NCI-H510A (cell line): ENCODE data around the gene TTLL5.

ENCODE experiments used
- DNase-seq: peaks from one replicate; lab custom pipeline; 2025; lab: John Stamatoyannopoulos, UW

The TTLL5 gene

DNA sequence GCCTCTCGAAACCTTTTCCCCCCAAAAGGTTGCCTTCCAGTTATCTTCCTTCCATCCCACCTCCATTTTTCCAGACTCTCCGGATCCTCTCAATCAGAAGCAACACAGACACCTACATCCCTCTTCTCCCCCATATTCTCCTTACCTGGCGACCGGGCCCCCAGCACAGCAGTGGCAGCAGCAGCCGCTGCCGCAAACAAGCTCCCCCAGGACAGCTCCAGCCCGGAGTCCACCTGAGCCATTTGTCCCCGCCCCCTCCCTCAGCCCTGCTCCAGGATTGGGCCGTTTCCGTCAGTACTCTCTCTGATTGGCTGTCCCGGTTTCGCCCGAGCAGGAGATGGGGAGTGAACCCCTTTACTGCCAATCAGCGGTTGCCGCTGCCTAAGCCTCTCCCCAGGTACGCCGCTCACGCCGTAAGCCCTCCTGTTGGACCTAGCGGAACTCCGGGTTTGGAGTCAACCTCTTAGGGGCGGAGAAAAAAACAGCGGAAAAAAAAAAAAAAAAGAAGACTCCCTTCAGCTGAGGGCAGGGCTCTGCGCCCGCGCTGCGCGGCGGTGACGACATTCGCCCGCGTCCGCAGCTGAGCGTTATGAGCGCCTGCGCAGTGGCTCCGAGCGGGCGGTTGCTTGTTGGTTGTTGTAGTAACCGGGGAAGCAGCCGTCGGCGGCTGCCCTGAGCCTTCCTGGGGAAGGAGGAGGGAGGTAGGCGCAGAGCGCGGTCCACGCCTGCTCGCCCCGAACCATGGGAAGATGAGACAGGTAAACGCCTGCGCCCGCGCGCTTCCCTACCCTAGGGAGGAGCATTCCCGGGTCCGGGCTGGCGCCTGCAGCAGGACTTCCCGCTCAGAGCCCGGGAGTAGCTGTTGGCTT lies at the start of gene TTLL5, which contains the start of gene ERG28:
TTLL5 (plus strand) TSS at position 617 of the 869 bp plus-strand sequence. CDS start 1,904 bp downstream, outside the sequence.
ERG28 (minus strand) TSS at position 247 of the 869 bp plus-strand sequence. CDS start 3,374 bp downstream, outside the sequence.
- peak; percentile 97 for DNase-seq

- DNase-seq, result no peak
Measured at GRCh38 chr14:75612157-75612556, 48.9 kb upstream of the TTLL5 start.

GRCh38 chr14:75614179-75614578 lies 46.9 kb upstream of the TTLL5 start:
- DNase-seq, result no peak

GRCh38 chr14:75615200-75615599 lies 45.8 kb upstream of the TTLL5 start:
- no peak for DNase-seq

DNA sequence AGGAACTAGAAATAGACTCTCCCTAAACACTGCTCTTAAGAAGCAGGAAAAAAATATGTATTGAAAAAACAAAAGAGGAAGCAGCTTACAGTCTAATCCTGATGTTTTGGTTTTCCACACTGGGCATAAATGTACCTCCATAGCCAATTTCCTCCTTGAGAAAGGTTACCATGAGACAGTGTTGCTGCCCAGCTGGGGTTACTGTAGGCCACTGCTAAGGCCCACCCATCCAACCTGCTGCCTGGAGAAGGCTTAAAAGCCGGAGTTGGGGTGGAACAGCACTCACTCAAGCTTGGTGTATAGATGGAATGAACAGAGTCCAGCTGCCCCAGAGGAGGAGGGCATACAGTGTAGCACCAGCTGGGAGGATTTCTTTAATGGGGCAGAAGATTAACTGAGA lies 41.5 kb upstream of the TTLL5 start:
- DNase-seq, result no peak

GRCh38 chr14:75625034-75625433 lies 36.0 kb upstream of the TTLL5 start:
- DNase-seq, result no peak

GRCh38 chr14:75626396-75626795 lies 34.6 kb upstream of the TTLL5 start:
- no peak for DNase-seq

- DNase-seq, result no peak
Measured at GRCh38 chr14:75626863-75627262, 34.2 kb upstream of the TTLL5 start.

DNA sequence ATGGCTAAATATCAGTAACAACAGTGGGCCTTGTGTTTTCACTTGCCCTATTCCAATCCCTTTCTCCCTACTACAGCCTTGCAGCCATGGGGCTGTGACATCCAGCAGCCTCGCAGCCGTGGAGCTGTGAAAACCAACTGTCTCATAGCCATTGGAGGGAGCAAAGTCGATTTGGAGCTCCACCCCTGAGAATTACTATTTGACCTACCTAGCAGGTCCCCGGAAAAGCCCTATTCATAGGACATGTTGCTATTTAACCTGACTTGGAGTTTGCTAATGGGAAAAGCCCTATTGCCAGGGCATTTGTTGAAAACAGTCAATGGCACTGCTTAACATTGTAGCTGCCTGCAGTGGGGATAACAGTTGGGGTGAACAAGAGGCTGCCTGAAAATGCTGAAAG lies 33.6 kb upstream of the TTLL5 start:
- DNase-seq, result no peak

GRCh38 chr14:75628816-75629215 lies 32.2 kb upstream of the TTLL5 start:
- DNase-seq, result no peak

GRCh38 chr14:75630695-75631452 lies 30.2 kb upstream of the TTLL5 start:
- DNase-seq, result no peak

- no peak for DNase-seq
Measured at GRCh38 chr14:75631453-75631831, 29.6 kb upstream of the TTLL5 start.

GRCh38 chr14:75634848-75635247 lies 26.2 kb upstream of the TTLL5 start:
- no peak for DNase-seq

GRCh38 chr14:75636100-75636692 lies 24.9 kb upstream of the TTLL5 start:
- no peak for DNase-seq

GRCh38 chr14:75640876-75641275 lies 20.2 kb upstream of the TTLL5 start:
- DNase-seq, result no peak

DNA sequence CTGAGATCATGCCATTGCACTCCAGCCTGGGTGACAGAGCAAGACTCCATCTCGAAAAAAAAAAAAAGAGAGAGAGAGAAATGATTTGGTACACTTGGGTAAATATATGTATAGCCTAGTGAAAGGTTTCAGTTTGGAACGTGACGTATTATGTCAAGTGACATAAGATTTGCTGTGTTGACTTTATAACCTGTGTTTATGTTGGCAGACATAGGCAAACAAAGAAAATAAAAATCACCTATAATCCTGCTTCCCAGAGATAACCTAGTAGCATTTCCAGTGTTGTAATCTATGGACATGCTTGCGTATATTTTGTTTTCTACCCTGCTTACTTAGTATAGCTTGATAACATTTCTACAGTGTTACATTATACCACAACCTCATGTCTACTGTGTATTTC lies 17.1 kb upstream of the TTLL5 start:
- DNase-seq, result no peak

DNA sequence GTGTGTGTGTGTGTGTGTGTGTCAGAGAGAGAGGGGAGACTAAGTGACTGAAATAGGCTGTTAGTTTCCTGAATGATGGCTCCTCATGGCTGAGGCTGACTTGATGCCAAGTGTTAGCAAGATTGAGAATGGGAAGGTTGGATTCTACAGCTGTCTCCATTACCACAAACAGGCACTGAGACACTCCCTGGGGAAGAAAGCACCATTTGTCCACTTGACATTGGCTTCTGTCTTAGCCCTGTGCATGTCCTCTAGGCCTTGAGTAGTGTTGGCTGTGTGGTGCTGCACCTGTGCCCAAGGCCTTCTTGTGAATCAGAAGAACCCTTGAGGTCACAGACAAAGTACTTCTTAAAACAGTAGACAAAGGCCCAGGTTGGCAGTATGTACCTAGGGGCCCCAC lies 16.0 kb upstream of the TTLL5 start:
- DNase-seq, result no peak

DNA sequence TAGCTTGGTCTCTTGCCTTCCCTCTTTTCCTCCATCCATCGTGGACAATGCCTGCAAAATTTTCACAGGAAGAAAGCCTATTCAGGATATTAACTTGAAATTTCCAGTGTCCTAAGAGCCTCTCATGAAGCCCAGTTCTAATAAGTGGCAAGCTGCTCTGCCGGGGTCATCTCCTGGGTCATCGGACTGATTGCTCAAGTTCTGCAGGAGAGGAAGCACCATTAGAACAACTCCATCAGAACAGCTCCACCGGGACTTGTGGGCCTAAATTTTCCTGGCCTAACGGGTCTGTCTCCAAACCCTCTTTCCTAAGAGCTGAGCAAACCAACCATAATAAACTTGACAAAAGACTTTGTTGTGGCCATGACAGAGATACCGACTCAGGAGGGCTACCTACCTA lies 14.3 kb upstream of the TTLL5 start:
- no peak for DNase-seq

- DNase-seq, result no peak
Measured at GRCh38 chr14:75647640-75648039, 13.4 kb upstream of the TTLL5 start.

- DNase-seq, result no peak
Measured at GRCh38 chr14:75648066-75648838, 12.8 kb upstream of the TTLL5 start.

- DNase-seq, result no peak
Measured at GRCh38 chr14:75649337-75649736, 11.7 kb upstream of the TTLL5 start.

DNA sequence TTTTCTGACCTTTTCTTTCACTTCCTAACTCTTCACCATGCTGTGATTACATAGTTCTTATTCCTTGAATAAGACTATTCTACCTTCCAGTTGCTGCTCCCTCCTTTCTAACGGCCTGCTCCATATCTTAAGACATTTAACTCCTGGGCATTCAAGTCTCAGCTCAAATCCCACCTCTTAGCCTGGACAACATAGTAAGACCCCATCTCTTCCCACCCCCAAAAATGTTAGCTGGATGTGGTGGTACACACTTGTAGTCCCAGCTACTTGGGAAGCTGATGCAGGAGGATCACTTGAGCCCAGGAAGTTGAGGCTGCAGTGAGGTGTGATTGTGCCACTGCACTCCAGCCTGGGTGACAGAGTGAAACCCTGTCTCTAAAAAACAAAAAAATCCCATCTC lies 11.3 kb upstream of the TTLL5 start:
- DNase-seq, result no peak
